WI38 (cell line): Measurements from ENCODE around the gene BTF3.

Experiments
- H3K4me3 ChIP-seq: 2 replicates; pipeline ENCODE4 v1.5.1; 2011; ENCODE audit warnings: low read depth, mild to moderate bottlenecking, control low read depth, low read length
- TF ChIP-seq, protein P1 (sequence below): IDR thresholded peaks from 2 replicates; pipeline ENCODE4 v1.5.1; 2012; ENCODE audit warnings: low read depth, mild to moderate bottlenecking, control low read depth, low read length

Gene BTF3

DNA sequence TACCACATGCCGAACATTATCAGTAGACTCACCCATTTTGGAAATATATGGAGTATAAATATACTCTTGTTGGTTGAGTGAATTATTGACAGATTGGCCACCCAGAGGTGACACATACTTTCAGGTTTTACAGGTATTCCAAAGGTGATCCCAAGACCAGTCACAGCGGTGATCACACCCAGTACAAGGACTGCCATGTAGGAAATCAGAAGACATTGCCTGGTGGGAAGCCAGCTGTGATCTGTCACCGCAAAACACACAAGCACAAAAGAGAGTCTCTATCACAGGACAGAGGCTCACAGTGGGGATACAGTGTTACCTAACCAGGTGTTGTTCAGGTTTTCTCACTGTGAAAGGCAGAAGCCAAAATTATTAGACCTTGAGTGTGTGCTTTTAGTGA, 15.8 kb downstream of the BTF3 start:
- no peak overlapping the region for H3K4me3 ChIP-seq
- TF ChIP-seq, protein P1, sequence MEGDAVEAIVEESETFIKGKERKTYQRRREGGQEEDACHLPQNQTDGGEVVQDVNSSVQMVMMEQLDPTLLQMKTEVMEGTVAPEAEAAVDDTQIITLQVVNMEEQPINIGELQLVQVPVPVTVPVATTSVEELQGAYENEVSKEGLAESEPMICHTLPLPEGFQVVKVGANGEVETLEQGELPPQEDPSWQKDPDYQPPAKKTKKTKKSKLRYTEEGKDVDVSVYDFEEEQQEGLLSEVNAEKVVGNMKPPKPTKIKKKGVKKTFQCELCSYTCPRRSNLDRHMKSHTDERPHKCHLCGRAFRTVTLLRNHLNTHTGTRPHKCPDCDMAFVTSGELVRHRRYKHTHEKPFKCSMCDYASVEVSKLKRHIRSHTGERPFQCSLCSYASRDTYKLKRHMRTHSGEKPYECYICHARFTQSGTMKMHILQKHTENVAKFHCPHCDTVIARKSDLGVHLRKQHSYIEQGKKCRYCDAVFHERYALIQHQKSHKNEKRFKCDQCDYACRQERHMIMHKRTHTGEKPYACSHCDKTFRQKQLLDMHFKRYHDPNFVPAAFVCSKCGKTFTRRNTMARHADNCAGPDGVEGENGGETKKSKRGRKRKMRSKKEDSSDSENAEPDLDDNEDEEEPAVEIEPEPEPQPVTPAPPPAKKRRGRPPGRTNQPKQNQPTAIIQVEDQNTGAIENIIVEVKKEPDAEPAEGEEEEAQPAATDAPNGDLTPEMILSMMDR, result no peak

- H3K4me3 ChIP-seq, result no peak overlapping the region
Measured at GRCh38 chr5:73514418-73514817, 16.2 kb downstream of the BTF3 start.

DNA sequence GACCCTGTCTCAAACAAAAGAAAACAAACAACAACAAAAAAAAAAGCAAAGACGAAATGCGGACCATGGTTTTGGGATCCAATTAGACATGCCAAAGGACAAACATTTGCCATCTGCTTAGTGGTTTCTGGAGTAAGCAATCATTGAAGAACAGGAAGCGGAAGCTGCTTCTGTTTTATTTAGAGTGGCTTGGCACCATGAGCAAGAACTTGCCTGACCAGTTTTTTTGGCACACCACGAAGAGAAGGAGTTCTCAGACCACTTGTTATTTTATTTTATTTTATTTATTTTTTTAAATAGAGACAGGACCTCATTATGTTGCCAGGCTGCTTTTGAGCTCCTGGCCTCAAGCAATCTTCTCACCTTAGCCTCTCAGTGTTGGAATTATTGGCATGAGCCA, 17.0 kb downstream of the BTF3 start:
- TF ChIP-seq, protein P1, result no peak
- no peak overlapping the region for H3K4me3 ChIP-seq

More at GRCh38 chr5:73514418-73514817, 16.2 kb downstream of the BTF3 start:
- TF ChIP-seq, protein P1, result no peak

DNA sequence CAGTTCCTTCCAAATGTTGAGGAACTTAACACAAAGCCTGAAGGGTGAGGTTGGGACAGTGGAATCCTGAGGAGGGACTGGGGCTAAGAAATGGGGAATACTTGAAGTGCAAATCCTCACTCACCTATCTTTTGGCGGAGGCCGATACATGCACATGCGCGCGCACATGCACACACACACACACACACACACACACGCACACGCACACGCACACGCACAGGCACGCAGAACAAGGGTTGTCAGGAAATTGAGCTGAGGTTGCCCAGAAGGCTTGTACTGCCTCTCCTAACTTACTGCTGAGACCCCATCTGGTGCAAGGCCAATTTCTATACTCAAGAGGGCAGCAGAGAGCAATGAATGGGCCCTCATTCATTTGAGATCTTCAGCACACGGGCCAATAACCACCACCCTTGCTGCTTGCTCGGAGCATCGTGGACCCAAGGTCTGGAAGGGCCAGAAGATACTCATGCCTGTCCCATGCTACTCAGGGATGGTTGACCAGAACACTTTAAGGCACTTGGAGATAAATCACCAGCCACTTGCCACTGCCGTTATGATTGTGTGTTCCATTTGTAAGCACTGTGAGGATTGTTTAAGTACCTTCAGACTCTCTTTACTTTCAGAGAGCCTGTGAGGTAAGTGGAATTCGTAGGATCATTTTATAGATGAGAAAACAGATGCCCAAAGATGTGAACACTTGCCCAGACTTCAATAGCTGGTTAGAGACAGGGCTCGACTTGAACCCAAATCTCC, 21.5 kb downstream of the BTF3 start:
- TF ChIP-seq, protein P1, result peak; percentile 78
- H3K4me3 ChIP-seq, result no peak overlapping the region

DNA sequence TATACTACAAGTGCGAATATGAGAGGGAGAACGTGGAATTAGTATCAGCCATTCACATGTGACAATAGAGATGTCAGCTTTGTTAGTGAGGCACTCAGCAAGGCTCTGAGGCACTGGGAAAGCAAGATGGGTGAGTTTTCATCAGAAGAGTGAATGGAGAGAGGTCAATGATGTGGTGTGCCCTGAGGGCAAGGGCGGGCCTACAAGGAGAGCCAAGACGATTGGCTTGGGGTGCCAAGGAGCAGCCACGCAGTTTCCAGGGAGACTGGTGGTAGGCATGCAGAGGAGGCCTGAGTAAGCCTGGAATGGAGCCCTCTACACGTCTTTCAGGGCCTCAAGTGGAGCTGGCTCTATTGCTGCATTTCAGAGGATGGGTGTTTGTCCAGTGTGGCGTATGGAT, 24.7 kb downstream of the BTF3 start:
- H3K4me3 ChIP-seq, result no peak overlapping the region
- TF ChIP-seq, protein P1, result no peak

GRCh38 chr5:73523861-73524260, 25.6 kb downstream of the BTF3 start:
- no peak overlapping the region for H3K4me3 ChIP-seq
- TF ChIP-seq, protein P1, result no peak

GRCh38 chr5:73525606-73526203, 27.5 kb downstream of the BTF3 start:
- TF ChIP-seq, protein P1, result no peak
- H3K4me3 ChIP-seq, result no peak overlapping the region
